Spleen (tissue), 11 donors: ENCODE data around the gene OMG. TPM values are rescaled to one million over a fixed set of nuclear protein-coding genes. Genes with fewer than 3 reads are reported as not detected.

Experiments used
- DNase-seq: peaks from one replicate; pipeline ENCODE4 v3.0.0-alpha.2; 2020
- H3K27ac ChIP-seq, 8 donors: fragments of 200-600 bp; sonication (generic) in 7 of 8; 1 replicate in 4 of 8; 2 replicates in 4 of 8; pipeline versions ENCODE4 v1.5.0 to v1.8.0; 2016 to 2021; ENCODE audit warnings: inconsistent platforms in 4 of 8, mild to moderate bottlenecking in 4 of 8, moderate library complexity in 1 of 8
- H3K27me3 ChIP-seq, 7 donors: fragments of 200-600 bp; sonication (generic) in 6 of 7; replicated peaks in 1 of 7; 1 replicate in 4 of 7; 2 replicates in 3 of 7; pipeline versions ENCODE4 v1.5.0 to v1.8.0; 2016 to 2021; ENCODE audit warnings: inconsistent platforms in 3 of 7, mild to moderate bottlenecking in 1 of 7
- H3K36me3 ChIP-seq, 6 donors: fragments of 200-600 bp; sonication (generic) in 5 of 6; 1 replicate in 4 of 6; 2 replicates in 2 of 6; pipeline versions ENCODE4 v1.5.0 to v1.8.0; 2016 to 2021; ENCODE audit warnings: inconsistent platforms in 2 of 6
- H3K4me1 ChIP-seq, 6 donors: fragments of 200-600 bp; sonication (generic) in 5 of 6; 1 replicate in 3 of 6; 2 replicates in 3 of 6; pipeline versions ENCODE4 v1.5.0 to v1.8.0; 2016 to 2021; ENCODE audit warnings: inconsistent platforms in 3 of 6
- H3K4me3 ChIP-seq, 8 donors: fragments of 200-600 bp; sonication (generic) in 7 of 8; 1 replicate in 4 of 8; 2 replicates in 4 of 8; pipeline versions ENCODE4 v1.5.0 to v1.8.0; 2016 to 2021; ENCODE audit warnings: inconsistent platforms in 4 of 8, mild to moderate bottlenecking in 4 of 8, moderate library complexity in 2 of 8
- H3K9me3 ChIP-seq, 8 donors: fragments of 200-600 bp; sonication (generic) in 7 of 8; 1 replicate in 4 of 8; 2 replicates in 4 of 8; pipeline versions ENCODE4 v1.5.0 to v1.8.0; 2016 to 2021; ENCODE audit warnings: inconsistent platforms in 4 of 8
- CTCF ChIP-seq, 11 experiments: fragments of 200-600 bp in 7 of 11; fragments of 450-650 bp in 4 of 11; sonication (generic) in 4 of 11; IDR thresholded peaks in 8 of 11; conservative IDR thresholded peaks in 3 of 11; 1 replicate in 7 of 11; 2 replicates in 4 of 11; pipeline versions ENCODE4 v1.4.0 to v1.8.0; 2016 to 2021; ENCODE audit warnings: antibody characterized with exemption in 11 of 11, inconsistent platforms in 4 of 11, mild to moderate bottlenecking in 1 of 11
- POLR2A ChIP-seq, 3 donors: fragments of 450-650 bp; IDR thresholded peaks; one replicate each; pipeline ENCODE4 v1.5.1; 2017; ENCODE audit warnings: antibody characterized with exemption in 3 of 3, mild to moderate bottlenecking in 1 of 3
- POLR2AphosphoS5 ChIP-seq, 3 donors: sonication (generic); formaldehyde crosslinking; IDR thresholded peaks; one replicate each; pipeline ENCODE4 v1.5.1; 2017; ENCODE audit warnings: antibody characterized with exemption in 3 of 3
- WGBS, 5 donors: extraction: QIAGEN DNeasy Blood & Tissue Kit in 3 of 5; methylation state at CpG; one replicate each; pipeline versions ENCODE4 v1.1.5 to v1.1.7; 2013 to 2018; 5-methylcytosine and 5-hydroxymethylcytosine counted together
- intact Hi-C: fragments of 100-400 bp; cut with DNase I; formaldehyde crosslinking; loops from one replicate; pipeline ENCODE4 v1.15.0; 2023; ENCODE audit warnings: low total_unique reads
- polyA plus RNA-seq, 3 donors: library from polyadenylated mRNA; stranded (reverse); fragments of 200-250 nt; gene quantifications; one replicate each; pipeline ENCODE4 v1.2.1, GENCODE V29; 2013
- total RNA-seq, 7 donors: library from RNA; depleted of rRNA in 3 of 7; stranded (reverse); fragments of >200 nt in 3 of 7; fragmentation: NEBNext Ultra II Directional in 4 of 7; extraction: Animal tissue kit (Norgen Biotek cat#: 25700) in 4 of 7; gene quantifications; one replicate each; pipeline versions ENCODE4 v1.1.0 to v1.2.1, GENCODE V29; 2016 to 2021
- donor health status: healthy with polysubstance abuse.
- donor health status: DM: no; HTN: no; CAD: no; lungs with moderate emphysema.
- donor health status: DM: no; HTN: no; CAD: no.
- donor health status: Bipolar disorder and iron deficiency.
- donor health status: healthy.
- donor health status: DM: no; HTN: no; CAD: no.
- donor health status: DM: yes; HTN: yes; CAD: no.

The OMG gene
- total and polyA plus RNA-seq, 10 donors = 0.41 to 14.5 (median 4.0) TPM; not detected in 1

- Histone ChIP-seq H3K4me1 (peaks cover 0 to 13% (median 4%) of the 10 kb centered on the region in 6 donors), H3K27me3 (no peaks in the 10 kb centered on the region), H3K36me3 (peaks cover 0 to 36% (median 12%) of the 10 kb centered on the region in 6 donors), H3K27ac (no peak overlapping the region), H3K4me3 (no peak overlapping the region), H3K9me3 (no peaks in the 10 kb centered on the region)
- intact Hi-C loops = loop anchor here (10.0 kb wide), 1 partner anchor 95 kb away; no protein-coding TSS in a partner anchor
- whole genome bisulfite sequencing, 5 donors = 90 to 96% (median 95%) methylated on average over 3 of the region's 3 CpGs
- no peak for DNase-seq
- TF ChIP-seq POLR2A (IDR thresholded peaks at IDR 0.05) = no peak
- no peak for TF ChIP-seq CTCF (IDR thresholded peaks at IDR 0.05 in 8 of 11, conservative IDR thresholded peaks at IDR 0.05 in 3 of 11)
- no peak for TF ChIP-seq POLR2AphosphoS5 (IDR thresholded peaks at IDR 0.05)
Measured at GRCh38 chr17:31260151-31260550, 36.9 kb downstream of the OMG start.

- H3K9me3 ChIP-seq = no peaks in the 10 kb centered on the region
- TF ChIP-seq POLR2AphosphoS5 (IDR thresholded peaks at IDR 0.05) (no peak), CTCF (IDR thresholded peaks at IDR 0.05 in 8 of 11, conservative IDR thresholded peaks at IDR 0.05 in 3 of 11) (no peak), POLR2A (IDR thresholded peaks at IDR 0.05) (no peak)
- WGBS, 5 donors = 44 to 60% (median 54%) methylated on average over 3 of the region's 3 CpGs
- H3K4me1 ChIP-seq = peaks cover 0 to 19% (median 5%) of the 10 kb centered on the region in 6 donors
- no peak overlapping the region for H3K4me3 ChIP-seq
- H3K36me3 ChIP-seq = peaks cover 0 to 30% (median 9%) of the 10 kb centered on the region in 6 donors
- H3K27ac ChIP-seq = peak overlapping the region in 4 of 8 donors; percentile 4 to 12 (median 6)
- no peak for DNase-seq
- intact Hi-C loops = no loop called here
- H3K27me3 ChIP-seq = no peaks in the 10 kb centered on the region
Measured at GRCh38 chr17:31256936-31257335, 40.1 kb downstream of the OMG start.

GRCh38 chr17:31254654-31255053 lies 42.4 kb downstream of the OMG start:
- DNase-seq = no peak
- WGBS, 5 donors = 95 to 97% (median 96%) methylated on average over 2 of the region's 2 CpGs
- Histone ChIP-seq H3K9me3 (no peaks in the 10 kb centered on the region), H3K4me1 (peaks cover 0 to 40% (median 20%) of the 10 kb centered on the region in 6 donors), H3K27ac (no peak overlapping the region), H3K36me3 (peaks cover 0 to 8% (median 0%) of the 10 kb centered on the region in 6 donors), H3K27me3 (no peaks in the 10 kb centered on the region), H3K4me3 (no peak overlapping the region)
- TF ChIP-seq POLR2A (IDR thresholded peaks at IDR 0.05) (no peak), CTCF (IDR thresholded peaks at IDR 0.05 in 8 of 11, conservative IDR thresholded peaks at IDR 0.05 in 3 of 11) (no peak), POLR2AphosphoS5 (IDR thresholded peaks at IDR 0.05) (no peak)
- intact Hi-C loops = no loop called here

GRCh38 chr17:31252741-31253140 lies 44.3 kb downstream of the OMG start:
- Histone ChIP-seq H3K9me3 (no peaks in the 10 kb centered on the region), H3K27me3 (no peaks in the 10 kb centered on the region), H3K4me3 (no peak overlapping the region), H3K27ac (no peak overlapping the region), H3K36me3 (peaks cover 0 to 14% (median 0%) of the 10 kb centered on the region in 6 donors), H3K4me1 (peaks cover 0 to 41% (median 20%) of the 10 kb centered on the region in 6 donors)
- no peak for DNase-seq
- 85 to 95% (median 91%) methylated on average over 1 of the region's 1 CpG for WGBS, 5 donors
- intact Hi-C loops = no loop called here
- TF ChIP-seq CTCF (IDR thresholded peaks at IDR 0.05 in 8 of 11, conservative IDR thresholded peaks at IDR 0.05 in 3 of 11) (no peak), POLR2AphosphoS5 (IDR thresholded peaks at IDR 0.05) (no peak), POLR2A (IDR thresholded peaks at IDR 0.05) (no peak)
